22Rv1 (cell line): ENCODE data around the gene SFR1.

Source experiments
- ZFX ChIP-seq: fragments of 450-650 bp; IDR thresholded peaks from 2 replicates; pipeline ENCODE4 v1.6.1; 2017; ENCODE audit warnings: antibody characterized with exemption, borderline replicate concordance
- TF ChIP-seq, protein P1 (sequence below): fragments of 450-650 bp; IDR thresholded peaks from 2 replicates; pipeline ENCODE4 v1.5.1; 2017; ENCODE audit warnings: mild to moderate bottlenecking

GRCh38 chr10:104090611-104091010, 31.4 kb upstream of the SFR1 start:
- TF ChIP-seq, protein P1, sequence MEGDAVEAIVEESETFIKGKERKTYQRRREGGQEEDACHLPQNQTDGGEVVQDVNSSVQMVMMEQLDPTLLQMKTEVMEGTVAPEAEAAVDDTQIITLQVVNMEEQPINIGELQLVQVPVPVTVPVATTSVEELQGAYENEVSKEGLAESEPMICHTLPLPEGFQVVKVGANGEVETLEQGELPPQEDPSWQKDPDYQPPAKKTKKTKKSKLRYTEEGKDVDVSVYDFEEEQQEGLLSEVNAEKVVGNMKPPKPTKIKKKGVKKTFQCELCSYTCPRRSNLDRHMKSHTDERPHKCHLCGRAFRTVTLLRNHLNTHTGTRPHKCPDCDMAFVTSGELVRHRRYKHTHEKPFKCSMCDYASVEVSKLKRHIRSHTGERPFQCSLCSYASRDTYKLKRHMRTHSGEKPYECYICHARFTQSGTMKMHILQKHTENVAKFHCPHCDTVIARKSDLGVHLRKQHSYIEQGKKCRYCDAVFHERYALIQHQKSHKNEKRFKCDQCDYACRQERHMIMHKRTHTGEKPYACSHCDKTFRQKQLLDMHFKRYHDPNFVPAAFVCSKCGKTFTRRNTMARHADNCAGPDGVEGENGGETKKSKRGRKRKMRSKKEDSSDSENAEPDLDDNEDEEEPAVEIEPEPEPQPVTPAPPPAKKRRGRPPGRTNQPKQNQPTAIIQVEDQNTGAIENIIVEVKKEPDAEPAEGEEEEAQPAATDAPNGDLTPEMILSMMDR: no peak
- no peak for TF ChIP-seq ZFX
